C4-2B (cell line): ENCODE data around the gene ABLIM3.
"Not testable (repeated sequence)": the region's sequence is repeated elsewhere in the genome, so short reads cannot be mapped to it uniquely, and the experiment has no call there.

Source experiments
- H3K27ac ChIP-seq: fragments of 450-650 bp; 2 replicates; pipeline ENCODE4 v1.5.1; 2017
- ZFX ChIP-seq: fragments of 450-650 bp; IDR thresholded peaks from 2 replicates; pipeline ENCODE4 v1.6.1; 2017
- TF ChIP-seq, protein P1 (sequence below): fragments of 450-650 bp; conservative IDR thresholded peaks from 2 replicates; pipeline ENCODE4 v1.5.1; 2017; ENCODE audit warnings: mild to moderate bottlenecking

Gene ABLIM3

DNA sequence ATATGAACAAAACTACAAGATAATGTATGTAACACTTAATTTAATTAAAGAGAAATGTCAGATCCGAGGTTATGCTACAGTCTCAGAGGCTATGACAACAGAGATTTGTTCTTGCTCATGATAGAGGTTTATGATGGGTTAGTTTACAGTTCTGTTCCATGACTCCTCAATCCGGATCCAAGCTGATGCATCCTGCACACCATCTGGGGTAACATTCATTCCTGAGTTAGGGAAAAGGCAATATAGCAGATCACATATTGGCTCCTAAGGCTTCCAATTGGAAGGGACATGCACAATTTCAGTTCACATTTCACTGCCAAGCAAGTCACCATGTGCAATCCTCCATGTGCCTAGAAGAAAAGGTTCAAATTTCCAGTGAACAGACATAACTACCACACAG lies 40.4 kb downstream of the ABLIM3 start:
- no peak overlapping the region for H3K27ac ChIP-seq
- no peak for TF ChIP-seq ZFX
- TF ChIP-seq, protein P1, sequence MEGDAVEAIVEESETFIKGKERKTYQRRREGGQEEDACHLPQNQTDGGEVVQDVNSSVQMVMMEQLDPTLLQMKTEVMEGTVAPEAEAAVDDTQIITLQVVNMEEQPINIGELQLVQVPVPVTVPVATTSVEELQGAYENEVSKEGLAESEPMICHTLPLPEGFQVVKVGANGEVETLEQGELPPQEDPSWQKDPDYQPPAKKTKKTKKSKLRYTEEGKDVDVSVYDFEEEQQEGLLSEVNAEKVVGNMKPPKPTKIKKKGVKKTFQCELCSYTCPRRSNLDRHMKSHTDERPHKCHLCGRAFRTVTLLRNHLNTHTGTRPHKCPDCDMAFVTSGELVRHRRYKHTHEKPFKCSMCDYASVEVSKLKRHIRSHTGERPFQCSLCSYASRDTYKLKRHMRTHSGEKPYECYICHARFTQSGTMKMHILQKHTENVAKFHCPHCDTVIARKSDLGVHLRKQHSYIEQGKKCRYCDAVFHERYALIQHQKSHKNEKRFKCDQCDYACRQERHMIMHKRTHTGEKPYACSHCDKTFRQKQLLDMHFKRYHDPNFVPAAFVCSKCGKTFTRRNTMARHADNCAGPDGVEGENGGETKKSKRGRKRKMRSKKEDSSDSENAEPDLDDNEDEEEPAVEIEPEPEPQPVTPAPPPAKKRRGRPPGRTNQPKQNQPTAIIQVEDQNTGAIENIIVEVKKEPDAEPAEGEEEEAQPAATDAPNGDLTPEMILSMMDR: no peak

GRCh38 chr5:149182241-149182640 lies 40.9 kb downstream of the ABLIM3 start:
- TF ChIP-seq ZFX: no peak
- TF ChIP-seq, protein P1: no peak
- no peak overlapping the region for H3K27ac ChIP-seq

DNA sequence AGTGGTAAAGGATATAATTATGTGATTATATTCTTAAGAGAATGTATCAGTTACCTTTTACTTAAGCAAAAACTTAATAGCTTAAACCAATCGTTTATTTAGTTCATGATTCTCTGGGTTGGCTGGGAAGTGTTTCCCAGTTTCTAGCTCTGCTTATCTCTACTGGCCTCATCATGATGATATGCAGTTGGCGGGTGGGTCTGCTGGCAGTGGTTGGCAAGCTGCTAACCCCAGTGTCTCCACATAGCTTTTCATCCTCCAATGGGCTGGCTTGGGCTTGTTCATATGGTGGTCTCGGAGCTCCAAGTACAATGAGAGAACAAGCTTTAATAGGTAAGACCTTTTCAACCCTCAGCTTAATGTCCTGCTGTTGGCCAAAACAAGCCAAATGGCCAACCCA lies 43.8 kb downstream of the ABLIM3 start:
- no peak for TF ChIP-seq ZFX
- TF ChIP-seq, protein P1: no peak
- H3K27ac ChIP-seq: no peak overlapping the region

DNA sequence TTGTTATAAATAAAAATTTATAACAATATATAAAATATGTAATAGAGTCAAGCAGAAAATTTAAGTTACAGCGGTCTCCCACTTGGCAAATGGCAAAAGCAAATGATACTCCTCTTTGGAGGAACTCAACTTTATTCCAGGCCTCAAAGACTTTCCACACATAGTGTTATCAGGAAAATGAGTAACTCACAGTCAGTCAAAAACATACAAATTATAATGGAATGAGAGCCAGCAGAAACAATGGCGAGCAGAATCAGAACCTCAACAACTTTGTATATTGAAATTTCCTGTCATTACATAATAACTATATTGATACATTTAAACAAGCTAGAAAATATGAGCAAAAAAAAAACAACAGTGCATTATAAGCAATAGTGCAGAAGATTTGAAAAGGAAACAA lies 45.2 kb downstream of the ABLIM3 start:
- H3K27ac ChIP-seq: no peak overlapping the region
- TF ChIP-seq, protein P1: no peak
- TF ChIP-seq ZFX: no peak

DNA sequence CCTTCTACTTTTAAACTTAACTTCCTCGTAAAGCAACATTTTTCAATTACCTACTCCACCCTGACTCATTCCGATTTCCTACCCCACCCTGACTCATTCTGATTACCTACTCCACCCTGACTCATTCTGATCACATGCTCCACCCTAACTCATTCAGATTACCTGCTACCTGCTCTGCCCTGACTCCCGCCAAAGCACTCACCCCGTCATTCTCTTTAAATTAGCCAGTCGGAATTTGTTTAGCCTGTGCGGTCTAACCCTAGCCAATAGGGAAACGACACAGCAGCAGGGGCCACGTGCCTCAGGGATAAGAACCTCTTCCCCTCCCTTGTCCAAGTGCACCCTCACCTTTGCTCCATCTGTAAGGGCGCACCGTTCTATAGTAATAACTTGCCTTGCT lies 46.3 kb downstream of the ABLIM3 start:
- not testable (repeated sequence) for H3K27ac ChIP-seq

- TF ChIP-seq, protein P1: no peak
- H3K27ac ChIP-seq: no peak overlapping the region
Measured at GRCh38 chr5:149188383-149188782, 47.1 kb downstream of the ABLIM3 start.

DNA sequence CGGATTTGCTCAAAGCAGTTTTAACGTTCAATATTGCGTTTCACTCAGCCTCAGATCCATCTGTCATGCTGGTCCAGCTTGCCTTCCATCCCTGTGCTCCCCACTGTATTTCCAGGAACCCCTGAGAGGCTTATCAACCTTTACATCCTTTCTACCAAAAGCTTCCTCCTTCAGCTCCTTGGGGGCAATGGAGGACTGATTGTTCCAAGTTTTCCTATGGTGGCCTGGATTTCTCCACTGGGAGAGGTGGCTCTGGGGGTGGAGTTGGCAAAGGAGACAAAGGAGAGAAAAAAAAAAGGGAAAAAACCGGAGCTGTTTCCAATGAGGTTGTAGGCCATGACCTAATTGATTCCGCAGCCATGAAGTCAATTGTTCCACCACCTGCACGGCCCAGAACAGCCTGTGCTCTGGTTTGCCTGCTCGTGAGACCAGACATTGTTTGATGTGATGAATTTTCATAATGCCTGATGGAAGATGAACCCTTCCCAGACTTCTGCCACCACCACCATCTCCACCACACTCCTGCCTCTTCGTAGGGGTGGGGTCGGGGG lies 54.1 kb downstream of the ABLIM3 start:
- no peak for TF ChIP-seq ZFX
- TF ChIP-seq, protein P1: no peak
- no peak overlapping the region for H3K27ac ChIP-seq

GRCh38 chr5:149195962-149196361 lies 54.7 kb downstream of the ABLIM3 start:
- TF ChIP-seq, protein P1: no peak
- no peak for TF ChIP-seq ZFX

More at GRCh38 chr5:149195962-149196361, 54.7 kb downstream of the ABLIM3 start:
- no peak overlapping the region for H3K27ac ChIP-seq
